HS-27A (cell line): ENCODE measurements around the gene TTC28.

ENCODE experiments used
- DNase-seq: peaks from one replicate; pipeline ENCODE4 v3.0.0-alpha.2; 2012; ENCODE audit warnings: low read depth, missing footprints

Gene TTC28

GRCh38 chr22:28051091-28051786, 628.4 kb downstream of the TTC28 start:
- no peak for DNase-seq

GRCh38 chr22:28048529-28048928, 631.1 kb downstream of the TTC28 start:
- no peak for DNase-seq

- DNase-seq, result no peak
Measured at GRCh38 chr22:28047740-28048139, 631.9 kb downstream of the TTC28 start.

GRCh38 chr22:28046100-28046499, 633.5 kb downstream of the TTC28 start:
- DNase-seq, result no peak

GRCh38 chr22:28044546-28045173, 635.0 kb downstream of the TTC28 start:
- no peak for DNase-seq

- no peak for DNase-seq
Measured at GRCh38 chr22:28043266-28043665, 636.4 kb downstream of the TTC28 start.

- DNase-seq, result no peak
Measured at GRCh38 chr22:28034760-28035401, 644.8 kb downstream of the TTC28 start.

GRCh38 chr22:28034145-28034759, 645.4 kb downstream of the TTC28 start:
- no peak for DNase-seq

GRCh38 chr22:28032861-28033260, 646.8 kb downstream of the TTC28 start:
- no peak for DNase-seq

GRCh38 chr22:28031383-28031922, 648.2 kb downstream of the TTC28 start:
- DNase-seq, result no peak

- DNase-seq, result no peak
Measured at GRCh38 chr22:28030473-28030872, 649.2 kb downstream of the TTC28 start.

GRCh38 chr22:28029956-28030355, 649.7 kb downstream of the TTC28 start:
- no peak for DNase-seq

GRCh38 chr22:28029201-28029948, 650.3 kb downstream of the TTC28 start:
- no peak for DNase-seq

GRCh38 chr22:28027453-28028448, 651.9 kb downstream of the TTC28 start:
- DNase-seq, result no peak

- DNase-seq, result no peak
Measured at GRCh38 chr22:28025866-28026575, 653.6 kb downstream of the TTC28 start.

- no peak for DNase-seq
Measured at GRCh38 chr22:28025333-28025732, 654.3 kb downstream of the TTC28 start.

GRCh38 chr22:28024422-28024888, 655.2 kb downstream of the TTC28 start:
- no peak for DNase-seq

- DNase-seq, result no peak
Measured at GRCh38 chr22:28023774-28024173, 655.9 kb downstream of the TTC28 start.

GRCh38 chr22:28023036-28023435, 656.6 kb downstream of the TTC28 start:
- no peak for DNase-seq
